Bone marrow (tissue), 2 donors: ENCODE data around the gene CYSRT1.
"Not testable (repeated sequence)": the region's sequence is repeated elsewhere in the genome, so short reads cannot be mapped to it uniquely, and the experiment has no call there.

ENCODE experiments used
- DNase-seq, 2 donors: peaks; one replicate each; lab custom pipeline; 2025; lab: John Stamatoyannopoulos, UW

Gene CYSRT1

GRCh38 chr9:137252555-137253506 lies 27.9 kb downstream of the CYSRT1 start:
- DNase-seq = no peak

GRCh38 chr9:137253717-137254623 lies 29.0 kb downstream of the CYSRT1 start:
- no peak for DNase-seq

- DNase-seq = peak; percentile 40 to 90
Measured at GRCh38 chr9:137254624-137255447, 29.9 kb downstream of the CYSRT1 start, which contains the start of gene NELFB. NELFB (plus strand) TSS chr9:137255327.

DNA sequence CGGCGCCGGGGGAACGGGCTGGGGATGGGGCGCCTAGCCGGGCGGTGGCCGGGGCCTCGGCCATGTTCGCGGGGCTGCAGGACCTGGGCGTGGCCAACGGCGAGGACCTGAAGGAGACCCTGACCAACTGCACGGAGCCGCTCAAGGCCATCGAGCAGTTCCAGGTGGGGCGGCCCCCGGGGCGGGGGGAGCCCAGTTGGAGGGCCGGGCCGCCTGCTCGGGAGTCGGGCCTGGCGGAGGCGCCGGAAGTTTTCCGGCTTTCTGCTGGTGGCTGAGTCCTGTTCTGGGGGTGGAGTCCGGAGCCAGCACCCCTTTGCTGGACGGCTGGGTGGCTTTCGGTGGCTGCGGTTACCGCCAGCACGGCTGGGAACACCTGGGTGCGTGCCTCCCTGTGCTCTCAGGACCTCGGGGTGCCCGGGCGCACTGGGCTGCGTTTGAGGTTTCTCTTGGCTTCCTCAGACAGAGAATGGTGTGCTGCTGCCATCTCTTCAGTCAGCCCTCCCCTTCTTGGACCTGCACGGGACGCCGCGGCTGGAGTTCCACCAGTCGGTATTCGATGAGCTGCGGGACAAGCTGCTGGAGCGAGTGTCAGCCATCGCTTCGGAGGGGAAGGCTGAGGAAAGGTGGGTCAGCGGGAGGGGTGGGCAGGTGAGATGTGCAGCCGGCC lies 30.6 kb downstream of the CYSRT1 start:
- peak in 1 of 2 donors; percentile 90 for DNase-seq

DNA sequence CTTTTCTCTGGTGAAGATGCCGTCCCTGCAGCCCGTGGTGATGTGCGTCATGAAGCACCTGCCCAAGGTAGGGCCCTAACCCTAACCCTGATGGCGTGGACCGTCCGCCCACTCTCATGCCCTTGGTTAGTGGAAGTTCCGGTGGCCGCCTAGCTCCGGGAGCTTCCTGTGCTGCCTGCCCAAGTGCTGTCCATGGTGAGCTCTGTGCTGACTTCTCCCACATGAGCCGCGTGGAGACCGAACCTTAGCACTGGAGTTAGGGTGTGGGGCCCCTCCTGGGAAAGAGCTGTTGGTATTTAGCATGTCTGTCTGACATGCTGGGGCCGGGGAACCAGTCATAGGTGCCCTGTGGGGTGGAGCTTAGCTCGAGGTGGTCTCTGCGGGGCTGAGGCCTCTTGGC lies 31.4 kb downstream of the CYSRT1 start:
- DNase-seq = no peak

DNA sequence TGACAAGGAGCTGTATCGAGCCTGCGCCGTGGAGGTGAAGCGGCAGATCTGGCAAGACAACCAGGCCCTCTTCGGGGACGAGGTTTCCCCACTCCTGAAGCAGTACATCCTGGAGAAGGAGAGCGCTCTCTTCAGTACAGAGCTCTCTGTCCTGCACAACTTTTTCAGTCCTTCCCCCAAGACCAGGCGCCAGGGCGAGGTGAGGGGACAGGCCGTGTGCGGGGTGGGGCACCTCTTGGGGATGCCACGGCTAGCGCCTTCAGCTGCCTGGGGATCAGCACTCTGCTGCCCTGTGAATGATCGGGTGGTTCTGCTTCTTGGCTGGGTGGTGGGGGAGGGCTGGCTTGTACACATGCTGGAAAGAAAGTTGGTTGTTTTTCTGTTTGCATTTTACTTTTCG lies 31.9 kb downstream of the CYSRT1 start:
- no peak for DNase-seq

GRCh38 chr9:137262173-137262908 lies 37.4 kb downstream of the CYSRT1 start:
- DNase-seq = not testable (repeated sequence)

DNA sequence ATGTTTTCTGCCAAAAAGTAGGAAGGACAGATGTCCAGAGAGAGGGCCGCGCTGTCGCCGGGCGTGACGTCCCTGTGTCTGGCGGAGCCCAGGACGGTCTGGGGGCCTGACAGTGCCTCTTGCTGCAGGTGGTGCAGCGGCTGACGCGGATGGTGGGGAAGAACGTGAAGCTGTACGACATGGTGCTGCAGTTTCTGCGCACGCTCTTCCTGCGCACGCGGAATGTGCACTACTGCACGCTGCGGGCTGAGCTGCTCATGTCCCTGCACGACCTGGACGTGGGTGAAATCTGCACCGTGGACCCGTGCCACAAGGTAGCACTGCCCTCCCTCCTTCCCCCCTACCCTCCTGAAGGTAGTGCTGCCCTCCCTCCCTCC lies 37.9 kb downstream of the CYSRT1 start:
- no peak for DNase-seq

DNA sequence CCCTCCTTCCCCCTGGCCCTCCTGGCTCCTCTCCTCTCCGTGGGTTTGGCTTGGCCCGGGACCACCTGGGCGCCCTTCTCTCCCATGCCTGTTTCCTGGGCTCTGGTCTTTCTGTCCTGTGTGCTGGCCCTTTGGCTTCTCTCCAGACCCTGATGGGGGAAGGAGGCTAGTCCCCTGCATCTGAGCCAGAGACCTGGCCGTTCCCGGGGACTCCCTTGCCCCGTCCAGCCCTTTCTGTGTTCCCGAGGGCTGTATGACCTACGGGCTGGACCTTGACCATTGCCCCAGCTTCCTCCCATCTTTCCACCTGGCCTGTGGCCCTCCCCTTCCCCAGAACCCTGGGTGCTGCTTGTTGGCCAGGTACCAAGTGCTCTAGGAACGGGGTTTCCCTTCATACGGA lies 38.5 kb downstream of the CYSRT1 start:
- DNase-seq = no peak

- no peak for DNase-seq
Measured at GRCh38 chr9:137264067-137264466, 39.1 kb downstream of the CYSRT1 start.

- no peak for DNase-seq
Measured at GRCh38 chr9:137265496-137266161, 40.7 kb downstream of the CYSRT1 start.

GRCh38 chr9:137266162-137266527 lies 41.2 kb downstream of the CYSRT1 start:
- DNase-seq = no peak

DNA sequence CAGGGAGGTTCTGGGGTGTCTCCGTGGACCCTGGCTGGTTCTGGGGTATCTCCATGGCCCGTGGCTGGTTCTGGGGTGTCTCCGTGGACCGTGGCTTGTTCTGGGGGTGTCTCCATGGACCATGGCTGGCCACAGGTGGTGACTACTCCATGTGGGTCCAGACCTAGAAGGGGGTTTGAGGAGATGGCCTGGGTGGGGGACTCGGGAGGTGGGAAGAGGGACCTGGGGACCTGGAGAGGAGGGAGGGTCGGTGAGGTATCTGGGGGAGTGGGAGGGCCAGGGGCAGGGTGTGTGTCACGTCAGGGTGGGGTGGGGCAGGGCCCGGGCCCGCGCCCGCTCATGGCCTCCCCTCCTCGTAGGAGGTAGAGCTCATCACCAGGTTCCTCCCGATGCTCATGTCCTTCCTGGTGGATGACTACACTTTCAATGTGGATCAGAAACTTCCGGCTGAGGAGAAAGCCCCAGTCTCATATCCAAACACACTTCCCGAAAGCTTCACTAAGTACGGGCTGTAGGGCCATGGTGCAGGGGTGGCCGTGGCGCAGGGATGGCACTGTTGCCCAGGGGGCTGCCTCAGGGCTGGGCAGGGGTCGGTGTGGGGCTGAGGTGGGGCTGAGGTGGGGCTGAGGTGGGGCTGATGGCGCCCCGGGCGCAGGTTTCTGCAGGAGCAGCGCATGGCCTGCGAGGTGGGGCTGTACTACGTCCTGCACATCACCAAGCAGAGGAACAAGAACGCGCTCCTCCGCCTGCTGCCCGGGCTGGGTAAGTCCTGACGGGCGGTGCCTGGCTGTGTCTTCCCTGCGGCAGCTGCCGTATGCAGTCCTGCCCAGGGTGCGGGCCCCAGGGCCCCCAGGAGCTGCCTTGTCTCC lies 41.8 kb downstream of the CYSRT1 start:
- no peak for DNase-seq

DNA sequence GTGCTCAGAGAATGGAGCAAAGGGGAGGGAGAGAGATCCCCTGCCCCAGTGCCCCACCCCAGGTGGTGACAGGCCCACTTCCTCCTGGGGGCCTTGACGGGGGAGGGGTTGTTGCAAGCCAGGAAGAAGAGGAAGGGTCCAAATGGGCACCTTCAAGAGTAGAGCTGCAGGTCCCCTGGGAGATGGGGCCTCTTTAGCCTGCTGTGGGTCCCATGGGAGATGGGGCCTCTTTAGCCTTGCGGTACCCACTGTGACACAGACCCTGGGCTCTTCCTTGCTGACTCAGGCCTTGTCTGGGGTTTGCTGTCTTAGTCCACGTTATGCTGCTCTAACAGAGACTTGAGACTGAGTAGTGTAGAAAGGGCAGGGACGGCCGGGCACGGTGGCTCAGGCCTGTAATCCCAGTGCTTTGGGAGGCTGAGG lies 43.0 kb downstream of the CYSRT1 start:
- no peak for DNase-seq

- no peak for DNase-seq
Measured at GRCh38 chr9:137268538-137269201, 43.7 kb downstream of the CYSRT1 start.

- DNase-seq = no peak
Measured at GRCh38 chr9:137269231-137269772, 44.3 kb downstream of the CYSRT1 start.

DNA sequence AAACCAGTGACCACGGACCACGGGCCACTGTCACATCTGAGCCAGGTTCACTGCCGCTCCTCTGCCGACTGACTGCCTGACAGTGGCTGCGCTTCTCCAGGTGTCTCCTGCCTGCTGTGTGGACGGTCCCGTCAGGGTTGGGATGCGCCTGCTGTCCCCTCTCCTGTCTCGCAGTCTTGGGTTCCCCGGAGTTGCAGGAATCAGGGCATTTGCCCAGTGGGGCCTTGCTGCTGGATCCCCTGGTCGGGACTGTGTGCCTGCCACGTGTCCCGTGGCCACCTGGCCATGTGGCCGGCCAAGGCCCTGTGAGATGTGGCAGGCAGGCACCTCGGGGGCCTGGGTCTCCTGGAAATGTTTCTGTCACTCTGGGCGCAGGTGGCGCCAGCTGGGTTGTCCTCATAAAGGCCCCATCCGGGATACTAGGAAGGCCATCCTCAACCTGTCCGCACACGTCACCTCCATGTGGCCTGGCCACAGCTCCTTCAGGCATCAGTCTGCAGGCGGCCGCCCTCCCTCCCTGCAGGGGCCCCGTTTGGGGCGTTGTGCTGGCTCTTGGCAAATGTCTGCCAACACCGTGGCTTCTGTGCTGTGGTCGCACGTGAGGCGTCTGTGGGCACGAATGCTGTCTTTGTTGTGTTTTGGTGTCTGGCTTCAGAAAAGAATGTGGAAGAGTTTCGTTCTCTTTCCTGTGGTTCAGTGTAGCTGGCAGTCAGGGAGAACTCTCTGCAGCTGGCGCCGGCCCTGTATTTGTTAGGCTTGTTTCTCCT lies 46.1 kb downstream of the CYSRT1 start:
- peak in 1 of 2 donors; percentile 32 for DNase-seq
